H9 (cell line): ENCODE data around the gene AMIGO1. TPM values are rescaled to one million over a fixed set of nuclear protein-coding genes. Genes with fewer than 3 reads are reported as not detected.

Experiments
- DNase-seq: peaks from one replicate; pipeline ENCODE4 v3.0.0-alpha.2; 2017
- H2AFZ ChIP-seq: one replicate; pipeline ENCODE4 v1.6.1; 2013; ENCODE audit warnings: mild to moderate bottlenecking, low read length, control low read depth, moderate library complexity
- H2AK5ac ChIP-seq: 2 replicates; pipeline ENCODE4 v1.6.1; 2013; ENCODE audit warnings: low read length, control low read depth, mixed read lengths; ENCODE audit not compliant: insufficient read length
- H2BK120ac ChIP-seq: one replicate; pipeline ENCODE4 v1.6.1; 2013; ENCODE audit warnings: low read depth, mild to moderate bottlenecking, low read length, control low read depth, inconsistent platforms; ENCODE audit not compliant: poor library complexity, severe bottlenecking
- H2BK12ac ChIP-seq: 2 replicates; pipeline ENCODE4 v1.6.1; 2013; ENCODE audit warnings: low read length, control low read depth, mixed read lengths, low read depth; ENCODE audit not compliant: insufficient read length
- H2BK15ac ChIP-seq: 2 replicates; pipeline ENCODE4 v1.6.1; 2013; ENCODE audit warnings: low read depth, low read length, control low read depth
- H2BK20ac ChIP-seq: one replicate; pipeline ENCODE4 v1.6.1; 2013; ENCODE audit warnings: low read depth, mild to moderate bottlenecking, low read length, control low read depth, inconsistent platforms; ENCODE audit not compliant: poor library complexity, severe bottlenecking
- H2BK5ac ChIP-seq: 2 replicates; pipeline ENCODE4 v1.6.1; 2013; ENCODE audit warnings: low read length, control low read depth, mixed read lengths; ENCODE audit not compliant: insufficient read length
- H3K14ac ChIP-seq: 2 replicates; pipeline ENCODE4 v1.6.1; 2013; ENCODE audit warnings: low read length, control low read depth; ENCODE audit not compliant: insufficient read depth
- H3K18ac ChIP-seq: 2 replicates; pipeline ENCODE4 v1.6.1; 2013; ENCODE audit warnings: low read depth, mild to moderate bottlenecking, mixed read lengths, low read length, control low read depth; ENCODE audit not compliant: insufficient read length
- H3K23ac ChIP-seq: 2 replicates; pipeline ENCODE4 v1.6.1; 2013; ENCODE audit warnings: low read length, control low read depth, mixed read lengths, low read depth; ENCODE audit not compliant: insufficient read length
- H3K23me2 ChIP-seq: 2 replicates; pipeline ENCODE4 v1.6.1; 2013; ENCODE audit warnings: low read depth, mild to moderate bottlenecking, mixed read lengths, low read length, control low read depth; ENCODE audit not compliant: insufficient read length, poor library complexity, severe bottlenecking
- H3K27ac ChIP-seq: 2 replicates; pipeline ENCODE4 v1.5.1; 2013; ENCODE audit warnings: low read length, control low read depth, mixed read lengths, low read depth; ENCODE audit not compliant: insufficient read length
- H3K27me3 ChIP-seq: 2 replicates; pipeline ENCODE4 v1.6.1; 2013; ENCODE audit warnings: low read length, control low read depth, inconsistent platforms; ENCODE audit not compliant: insufficient read depth
- H3K4ac ChIP-seq: 2 replicates; pipeline ENCODE4 v1.6.1; 2013; ENCODE audit warnings: low read depth, mild to moderate bottlenecking, control low read depth, inconsistent platforms, low read length, moderate library complexity
- H3K4me1 ChIP-seq: 2 replicates; pipeline ENCODE4 v1.6.1; 2013; ENCODE audit warnings: low read length, control low read depth, inconsistent platforms; ENCODE audit not compliant: insufficient read depth
- H3K4me2 ChIP-seq: 2 replicates; pipeline ENCODE4 v1.6.1; 2013; ENCODE audit warnings: low read length, control low read depth, mixed read lengths; ENCODE audit not compliant: insufficient read length, insufficient read depth
- H3K56ac ChIP-seq: 2 replicates; pipeline ENCODE4 v1.6.1; 2013; ENCODE audit warnings: low read depth, mild to moderate bottlenecking, mixed read lengths, low read length, control low read depth; ENCODE audit not compliant: insufficient read length
- H3K79me1 ChIP-seq: 2 replicates; pipeline ENCODE4 v1.6.1; 2013; ENCODE audit warnings: low read depth, mild to moderate bottlenecking, moderate library complexity, low read length, control low read depth, inconsistent platforms; ENCODE audit not compliant: insufficient read depth, poor library complexity, severe bottlenecking
- H3K79me2 ChIP-seq: 2 replicates; pipeline ENCODE4 v1.6.1; 2013; ENCODE audit warnings: low read length, control low read depth, inconsistent platforms; ENCODE audit not compliant: insufficient read depth
- H3K9ac ChIP-seq: 2 replicates; pipeline ENCODE4 v1.6.1; 2013; ENCODE audit warnings: low read length, control low read depth, mixed read lengths; ENCODE audit not compliant: insufficient read length; ENCODE audit errors: extremely low read depth
- H3K9me3 ChIP-seq: one replicate; pipeline ENCODE4 v1.6.1; 2013; ENCODE audit warnings: low read depth, low read length, inconsistent platforms; ENCODE audit not compliant: control insufficient read depth
- H3T11ph ChIP-seq: one replicate; pipeline ENCODE4 v1.6.1; 2013; ENCODE audit warnings: mild to moderate bottlenecking, low read length, control low read depth, inconsistent platforms
- H4K20me1 ChIP-seq: one replicate; pipeline ENCODE4 v1.6.1; 2013; ENCODE audit not compliant: control insufficient read depth, insufficient read length, insufficient read depth
- H4K5ac ChIP-seq: 2 replicates; pipeline ENCODE4 v1.6.1; 2013; ENCODE audit warnings: low read depth, mild to moderate bottlenecking, mixed read lengths, low read length, control low read depth; ENCODE audit not compliant: insufficient read length
- H4K8ac ChIP-seq: replicated peaks from 2 replicates; pipeline ENCODE4 v1.6.1; 2013; ENCODE audit warnings: low read length, control low read depth, mixed read lengths, low read depth; ENCODE audit not compliant: insufficient read length
- H4K91ac ChIP-seq: 2 replicates; pipeline ENCODE4 v1.6.1; 2013; ENCODE audit warnings: low read depth, mild to moderate bottlenecking, moderate library complexity, mixed read lengths, low read length, control low read depth; ENCODE audit not compliant: insufficient read length
- H3K27ac Mint-ChIP-seq, 3 experiments: 2 replicates in 2 of 3; 3 replicates in 1 of 3; pipeline ENCODE4 v1.8.0; 2020 to 2021; ENCODE audit warnings: mixed read lengths in 3 of 3, mild to moderate bottlenecking in 1 of 3, moderate library complexity in 1 of 3
- H3K27me3 Mint-ChIP-seq: 2 replicates; pipeline ENCODE4 v1.8.0; 2021; ENCODE audit warnings: low read depth, mild to moderate bottlenecking, moderate library complexity, mixed read lengths
- H3K36me3 Mint-ChIP-seq, 3 experiments: 2 replicates in 2 of 3; 3 replicates in 1 of 3; pipeline ENCODE4 v1.8.0; 2020 to 2021; ENCODE audit warnings: low read depth in 3 of 3, mixed read lengths in 3 of 3; ENCODE audit not compliant: insufficient read depth in 1 of 3
- H3K4me1 Mint-ChIP-seq, 2 experiments: 2 replicates each; pipeline ENCODE4 v1.8.0; 2020; ENCODE audit warnings: mixed read lengths in 2 of 2
- H3K4me3 Mint-ChIP-seq, 2 experiments: 2 replicates in 1 of 2; 3 replicates in 1 of 2; pipeline ENCODE4 v1.8.0; 2020 to 2021; ENCODE audit warnings: mild to moderate bottlenecking in 2 of 2, mixed read lengths in 2 of 2, moderate library complexity in 1 of 2
- H3K9me3 Mint-ChIP-seq, 2 experiments: 2 replicates in 1 of 2; 3 replicates in 1 of 2; pipeline ENCODE4 v1.8.0; 2020; ENCODE audit warnings: mild to moderate bottlenecking in 2 of 2, mixed read lengths in 2 of 2, moderate library complexity in 1 of 2
- CTCF ChIP-seq: fragments of 200-600 bp; sonication (generic); conservative IDR thresholded peaks from 3 replicates; pipeline ENCODE4 v1.8.0; 2021; ENCODE audit warnings: antibody characterized with exemption, mild to moderate bottlenecking
- WGBS: extraction: QIAGEN DNeasy Blood & Tissue Kit; methylation state at CpG from one replicate; pipeline ENCODE4 v1.1.7; 2013; ENCODE audit warnings: missing lambda C conversion rate, low lambda C conversion rate, mixed read lengths; ENCODE audit not compliant: insufficient read length; ENCODE audit errors: extremely low coverage; 5-methylcytosine and 5-hydroxymethylcytosine counted together
- total RNA-seq: library from RNA; stranded (reverse); gene quantifications from 2 replicates; pipeline ENCODE4 v1.2.1, GENCODE V29; 2021

Gene AMIGO1
- total RNA-seq, 1 experiment from 2014 or later: 4.1 TPM

GRCh38 chr1:109508001-109508872 lies 1.3 kb downstream of the AMIGO1 start:
- WGBS: no CpG with 5 or more reads among the region's 25 CpGs
- Histone ChIP-seq H3K79me1 (no peaks in the 10 kb centered on the region), H3K56ac (no peak overlapping the region), H2BK15ac (no peak overlapping the region; the same call in 1 of the 2 replicates), H3K14ac (no peak overlapping the region), H3K9ac (no peak overlapping the region), H2AFZ (no peak overlapping the region), H2BK120ac (no peak overlapping the region), H3T11ph (no peak overlapping the region), H3K4me1 (peaks cover 3% of the 10 kb centered on the region; the same call in 1 of the 2 replicates), H3K23me2 (peaks cover 7% of the 10 kb centered on the region), H2BK12ac (no peak overlapping the region), H3K18ac (no peak overlapping the region), H2BK20ac (no peak overlapping the region), H3K4me2 (no peak overlapping the region), H4K8ac (no peak overlapping the region), H2AK5ac (no peak overlapping the region), H4K20me1 (no peaks in the 10 kb centered on the region), H4K5ac (no peak overlapping the region), H3K79me2 (no peaks in the 10 kb centered on the region), H3K27ac (no peak overlapping the region), H4K91ac (no peak overlapping the region), H3K4ac (no peak overlapping the region), H3K23ac (no peak overlapping the region), H2BK5ac (no peak overlapping the region), H3K27me3 (peaks cover 2% of the 10 kb centered on the region; the same call in 1 of the 2 replicates), H3K9me3 (no peaks in the 10 kb centered on the region)
- H3K27ac Mint-ChIP-seq: no peak overlapping the region
- no peaks in the 10 kb centered on the region for H3K9me3 Mint-ChIP-seq
- H3K4me3 Mint-ChIP-seq: peak overlapping the region; percentile 85 to 86
- H3K36me3 Mint-ChIP-seq: no peaks in the 10 kb centered on the region
- no peak for DNase-seq
- peaks cover 56% of the 10 kb centered on the region for H3K27me3 Mint-ChIP-seq
- H3K4me1 Mint-ChIP-seq: peaks cover 13 to 14% of the 10 kb centered on the region in 2 experiments
- no peak for TF ChIP-seq CTCF
